Effector memory CD8-positive, alpha-beta T cell (primary cell): ENCODE measurements around the gene SMURF2.
"Not testable (repeated sequence)": the region's sequence is repeated elsewhere in the genome, so short reads cannot be mapped to it uniquely, and the experiment has no call there.

Experiments
- ATAC-seq: fragments of 150-1000 bp; cut with Tn5 transposase; replicated peaks from 2 replicates; pipeline ENCODE4 v1.10.0; 2021; ENCODE audit warnings: mild to moderate bottlenecking, moderate library complexity
- DNase-seq, 3 experiments: peaks; one replicate each; pipeline ENCODE4 v3.0.0; 2021
- H3K27ac Mint-ChIP-seq, 2 donors: one replicate each; pipeline ENCODE4 v1.8.0; 2022; ENCODE audit warnings: mild to moderate bottlenecking in 2 of 2, mixed read lengths in 2 of 2, moderate library complexity in 2 of 2
- H3K27me3 Mint-ChIP-seq, 2 donors: one replicate each; pipeline ENCODE4 v1.8.0; 2022; ENCODE audit warnings: mixed read lengths in 2 of 2
- H3K36me3 Mint-ChIP-seq: one replicate; pipeline ENCODE4 v1.8.0; 2022; ENCODE audit warnings: mild to moderate bottlenecking, moderate library complexity, mixed read lengths; ENCODE audit not compliant: insufficient read depth
- H3K4me1 Mint-ChIP-seq, 2 donors: one replicate each; pipeline ENCODE4 v1.8.0; 2022; ENCODE audit warnings: low read depth in 2 of 2, mixed read lengths in 2 of 2
- H3K4me3 Mint-ChIP-seq, 2 donors: one replicate each; pipeline ENCODE4 v1.8.0; 2022; ENCODE audit warnings: mild to moderate bottlenecking in 2 of 2, mixed read lengths in 2 of 2, moderate library complexity in 2 of 2
- H3K9me3 Mint-ChIP-seq, 2 donors: one replicate each; pipeline ENCODE4 v1.8.0; 2022; ENCODE audit warnings: mixed read lengths in 2 of 2

SMURF2 gene

GRCh38 chr17:64585146-64585545 is 77.0 kb downstream of the SMURF2 start:
- no peaks in the 10 kb centered on the region for H3K9me3 Mint-ChIP-seq
- H3K36me3 Mint-ChIP-seq: peaks cover 41% of the 10 kb centered on the region
- no peaks in the 10 kb centered on the region for H3K27me3 Mint-ChIP-seq
- H3K27ac Mint-ChIP-seq: no peak overlapping the region
- no peak overlapping the region for H3K4me3 Mint-ChIP-seq
- H3K4me1 Mint-ChIP-seq: peaks cover 0 to 8% of the 10 kb centered on the region in 2 donors
- no peak for DNase-seq
- no peak for ATAC-seq

GRCh38 chr17:64583038-64583437 is 79.1 kb downstream of the SMURF2 start:
- H3K27ac Mint-ChIP-seq: no peak overlapping the region
- H3K27me3 Mint-ChIP-seq: no peaks in the 10 kb centered on the region
- no peaks in the 10 kb centered on the region for H3K9me3 Mint-ChIP-seq
- ATAC-seq: no peak
- no peak for DNase-seq
- peaks cover 0 to 8% of the 10 kb centered on the region in 2 donors for H3K4me1 Mint-ChIP-seq
- H3K36me3 Mint-ChIP-seq: peaks cover 42% of the 10 kb centered on the region
- no peak overlapping the region for H3K4me3 Mint-ChIP-seq

DNA sequence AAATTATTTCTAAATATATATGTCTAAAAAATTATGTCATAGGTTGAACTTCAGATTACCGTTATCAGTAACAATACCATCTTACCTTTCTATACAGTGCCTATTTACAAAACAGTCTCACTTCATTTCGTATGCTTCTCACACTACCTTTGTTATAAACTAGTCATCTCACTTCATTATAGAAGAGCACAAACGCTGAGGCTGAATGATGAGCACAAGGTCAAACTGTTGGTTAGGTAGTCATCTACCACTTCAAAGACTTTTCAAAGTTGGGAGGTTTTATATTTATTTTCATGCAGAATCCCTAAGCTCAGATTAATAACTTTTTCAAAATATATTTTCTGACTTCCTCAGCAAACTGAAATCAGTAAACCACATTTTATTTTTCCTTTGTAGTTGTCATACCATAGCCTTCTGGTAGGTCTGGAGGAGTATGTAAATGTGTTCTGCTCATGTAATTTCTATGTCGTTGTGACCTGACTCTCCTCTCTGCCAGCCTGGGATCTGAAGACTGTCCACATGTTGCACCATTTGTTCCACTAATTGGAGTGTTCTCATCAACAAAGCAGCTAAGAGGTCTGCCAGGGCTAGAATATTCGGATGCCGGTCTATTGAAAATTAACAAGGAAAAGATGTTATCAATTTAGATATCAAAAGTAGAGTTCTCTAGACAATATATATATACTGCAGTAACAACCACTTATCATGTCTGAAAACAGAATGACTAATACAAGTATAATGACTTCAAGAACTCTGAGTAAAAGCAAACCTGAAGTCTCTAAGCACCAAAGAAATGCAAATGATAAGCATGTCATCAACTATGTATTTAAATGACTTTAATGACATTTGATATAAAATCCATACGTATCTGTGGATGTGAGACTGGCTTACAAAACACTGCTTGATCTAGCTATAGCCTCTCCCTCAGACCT is 81.5 kb downstream of the SMURF2 start:
- DNase-seq: no peak
- no peak for ATAC-seq
- Mint-ChIP-seq H3K27me3 (no peaks in the 10 kb centered on the region), H3K9me3 (no peaks in the 10 kb centered on the region), H3K36me3 (peaks cover 46% of the 10 kb centered on the region), H3K4me1 (peaks cover 0 to 8% of the 10 kb centered on the region in 2 donors), H3K27ac (peak overlapping the region in 1 of 2 donors; percentile 23), H3K4me3 (no peak overlapping the region)

- H3K9me3 Mint-ChIP-seq: no peaks in the 10 kb centered on the region
- no peak for DNase-seq
- H3K27me3 Mint-ChIP-seq: no peaks in the 10 kb centered on the region
- H3K36me3 Mint-ChIP-seq: peaks cover 46% of the 10 kb centered on the region
- H3K4me1 Mint-ChIP-seq: peaks cover 0 to 8% of the 10 kb centered on the region in 2 donors
- H3K4me3 Mint-ChIP-seq: no peak overlapping the region
- no peak for ATAC-seq
- H3K27ac Mint-ChIP-seq: peak overlapping the region in 1 of 2 donors; percentile 23
Observed at GRCh38 chr17:64579917-64580316, 82.2 kb downstream of the SMURF2 start.

DNA sequence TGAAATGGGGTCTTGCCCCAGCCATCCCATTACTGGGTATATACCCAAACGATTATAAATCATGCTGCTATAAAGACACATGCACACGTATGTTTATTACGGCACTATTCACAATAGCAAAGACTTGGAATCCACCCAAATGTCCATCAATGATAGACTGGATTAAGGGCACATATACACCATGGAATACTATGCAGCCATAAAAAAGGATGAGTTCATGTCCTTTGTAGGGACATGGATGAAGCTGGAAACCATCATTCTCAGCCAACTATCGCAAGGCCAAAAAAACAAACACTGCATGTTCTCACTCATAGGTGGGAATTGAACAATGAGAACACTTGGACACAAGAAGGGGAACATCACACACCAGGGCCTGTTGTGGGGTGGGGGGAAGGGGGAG is 85.1 kb downstream of the SMURF2 start:
- peaks cover 4 to 16% of the 10 kb centered on the region in 2 donors for H3K4me1 Mint-ChIP-seq
- H3K4me3 Mint-ChIP-seq, H3K27ac Mint-ChIP-seq, DNase-seq, ATAC-seq, H3K9me3 Mint-ChIP-seq, H3K27me3 Mint-ChIP-seq: not testable (repeated sequence)
- H3K36me3 Mint-ChIP-seq: peaks cover 30% of the 10 kb centered on the region

GRCh38 chr17:64575431-64575830 is 86.7 kb downstream of the SMURF2 start:
- H3K27ac Mint-ChIP-seq: peak overlapping the region in 1 of 2 donors; percentile 62
- H3K4me3 Mint-ChIP-seq: no peak overlapping the region
- no peak for ATAC-seq
- H3K36me3 Mint-ChIP-seq: peaks cover 33% of the 10 kb centered on the region
- no peak for DNase-seq
- H3K4me1 Mint-ChIP-seq: peaks cover 4 to 8% of the 10 kb centered on the region in 2 donors
- no peaks in the 10 kb centered on the region for H3K9me3 Mint-ChIP-seq
- no peaks in the 10 kb centered on the region for H3K27me3 Mint-ChIP-seq

GRCh38 chr17:64574646-64575045 is 87.5 kb downstream of the SMURF2 start:
- Mint-ChIP-seq H3K27me3 (no peaks in the 10 kb centered on the region), H3K27ac (peak overlapping the region; percentile 0 to 87), H3K9me3 (no peaks in the 10 kb centered on the region), H3K4me1 (peaks cover 4 to 8% of the 10 kb centered on the region in 2 donors), H3K4me3 (no peak overlapping the region), H3K36me3 (peaks cover 39% of the 10 kb centered on the region)
- ATAC-seq: no peak
- DNase-seq: no peak

DNA sequence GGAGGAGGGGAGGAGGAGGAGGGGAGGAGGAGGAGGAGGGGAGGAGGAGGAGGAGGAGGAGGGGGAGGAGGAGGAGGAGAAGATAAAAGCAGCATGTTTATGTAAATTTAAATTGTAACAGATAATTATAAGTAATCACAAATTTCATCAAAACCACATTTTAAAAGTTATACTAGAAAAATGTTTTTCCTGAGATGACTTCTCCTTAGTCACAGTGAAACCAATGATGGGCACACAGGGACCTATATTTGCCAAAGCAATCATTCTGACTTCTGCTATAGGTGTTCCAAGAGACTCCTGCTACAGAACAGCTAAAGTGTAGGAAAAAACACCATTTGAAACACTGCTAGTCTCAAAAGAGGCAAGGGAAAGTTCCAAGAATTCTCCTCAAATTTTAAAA is 88.9 kb downstream of the SMURF2 start:
- Mint-ChIP-seq H3K27me3 (no peaks in the 10 kb centered on the region), H3K27ac (peak overlapping the region; percentile 63 to 87), H3K9me3 (no peaks in the 10 kb centered on the region), H3K4me1 (peaks cover 4 to 8% of the 10 kb centered on the region in 2 donors), H3K4me3 (no peak overlapping the region), H3K36me3 (peaks cover 50% of the 10 kb centered on the region)
- DNase-seq (no peak), ATAC-seq (no peak)

GRCh38 chr17:64572682-64573154 is 89.4 kb downstream of the SMURF2 start:
- peak overlapping the region; percentile 63 to 87 for H3K27ac Mint-ChIP-seq
- no peaks in the 10 kb centered on the region for H3K9me3 Mint-ChIP-seq
- H3K4me3 Mint-ChIP-seq: no peak overlapping the region
- peaks cover 46% of the 10 kb centered on the region for H3K36me3 Mint-ChIP-seq
- peak; percentile 64 for ATAC-seq
- no peak for DNase-seq
- peaks cover 4 to 8% of the 10 kb centered on the region in 2 donors for H3K4me1 Mint-ChIP-seq
- H3K27me3 Mint-ChIP-seq: no peaks in the 10 kb centered on the region

GRCh38 chr17:64571746-64572145 is 90.4 kb downstream of the SMURF2 start:
- H3K27me3 Mint-ChIP-seq: no peaks in the 10 kb centered on the region
- peak overlapping the region in 1 of 2 donors; percentile 65 for H3K27ac Mint-ChIP-seq
- no peak for ATAC-seq
- H3K36me3 Mint-ChIP-seq: peaks cover 45% of the 10 kb centered on the region
- H3K9me3 Mint-ChIP-seq: no peaks in the 10 kb centered on the region
- no peak overlapping the region for H3K4me3 Mint-ChIP-seq
- peaks cover 4 to 8% of the 10 kb centered on the region in 2 donors for H3K4me1 Mint-ChIP-seq
- no peak for DNase-seq

- Mint-ChIP-seq H3K4me1 (peaks cover 0 to 3% of the 10 kb centered on the region in 2 donors), H3K27ac (peak overlapping the region in 1 of 2 donors; percentile 67), H3K4me3 (no peak overlapping the region), H3K9me3 (no peaks in the 10 kb centered on the region), H3K27me3 (no peaks in the 10 kb centered on the region), H3K36me3 (peaks cover 60% of the 10 kb centered on the region)
- ATAC-seq (no peak), DNase-seq (no peak)
Observed at GRCh38 chr17:64565563-64565962, 96.5 kb downstream of the SMURF2 start.

GRCh38 chr17:64564098-64564497 is 98.0 kb downstream of the SMURF2 start:
- Mint-ChIP-seq H3K27me3 (no peaks in the 10 kb centered on the region), H3K4me1 (peaks cover 0 to 3% of the 10 kb centered on the region in 2 donors), H3K4me3 (no peak overlapping the region), H3K27ac (peak overlapping the region; percentile 55 to 67), H3K36me3 (peaks cover 54% of the 10 kb centered on the region), H3K9me3 (no peaks in the 10 kb centered on the region)
- no peak for DNase-seq
- no peak for ATAC-seq

- Mint-ChIP-seq H3K4me1 (no peaks in the 10 kb centered on the region), H3K4me3 (no peak overlapping the region), H3K9me3 (no peaks in the 10 kb centered on the region), H3K36me3 (peaks cover 68% of the 10 kb centered on the region), H3K27me3 (no peaks in the 10 kb centered on the region), H3K27ac (peak overlapping the region in 1 of 2 donors; percentile 73)
- ATAC-seq (no peak), DNase-seq (no peak)
Observed at GRCh38 chr17:64555281-64555680, 106.8 kb downstream of the SMURF2 start.
